Left cardiac atrium (tissue), 4 donors: ENCODE data around the gene BACH2. TPM values are rescaled to one million over a fixed set of nuclear protein-coding genes. Genes with fewer than 3 reads are reported as not detected.
"Not testable (repeated sequence)": the region's sequence is repeated elsewhere in the genome, so short reads cannot be mapped to it uniquely, and the experiment has no call there.

Experiments used
- ATAC-seq, 2 donors: fragments of 200-7000 bp; cut with Tn5 transposase; one replicate each; pipeline ENCODE4 v1.9.1; 2020; ENCODE audit warnings: mild to moderate bottlenecking in 2 of 2, moderate library complexity in 2 of 2
- DNase-seq: peaks from one replicate; pipeline ENCODE4 v3.0.0-alpha.2; 2020
- intact Hi-C, 2 donors: fragments of 100-400 bp; cut with DNase I; formaldehyde crosslinking; loops; one replicate each; pipeline versions ENCODE4 v1.14.1 to v1.15.1; 2022 to 2023
- total RNA-seq, 2 donors: library from RNA; stranded (reverse); fragmentation: NEBNext Ultra II Directional; extraction: Animal tissue kit (Norgen Biotek cat#: 25700); gene quantifications; one replicate each; pipeline ENCODE4 v1.2.1, GENCODE V29; 2021
- donor health status: DM: no; HTN: yes; CAD: no.
- donor health status: DM: no; HTN: yes; CAD: no; lungs with severe emphysema.
- donor health status: DM: yes; HTN: yes; CAD: no.
- donor health status: Dilated cardiomyopathy.

BACH2 gene
- total RNA-seq, 2 donors from 2014 or later, result 2.0 to 2.5 TPM

GRCh38 chr6:90038961-90039653 is 257.5 kb downstream of the BACH2 start:
- intact Hi-C loops, result no loop called here
- DNase-seq (no peak), ATAC-seq (no peak)

- ATAC-seq, result no peak
- DNase-seq, result no peak
- intact Hi-C loops, result no loop called here
Measured at GRCh38 chr6:90036963-90037362, 259.7 kb downstream of the BACH2 start.

- DNase-seq, result no peak
- intact Hi-C loops, result no loop called here
- no peak for ATAC-seq
Measured at GRCh38 chr6:90035047-90035723, 261.5 kb downstream of the BACH2 start.

- intact Hi-C loops, result no loop called here
- ATAC-seq, result no peak
- DNase-seq, result no peak
Measured at GRCh38 chr6:90033746-90034271, 262.8 kb downstream of the BACH2 start.

- ATAC-seq, intact Hi-C loops, DNase-seq: not testable (repeated sequence)
Measured at GRCh38 chr6:90032489-90033212, 264.0 kb downstream of the BACH2 start.

- intact Hi-C loops, result no loop called here
- ATAC-seq, result no peak
Measured at GRCh38 chr6:90028995-90029635, 267.5 kb downstream of the BACH2 start.

GRCh38 chr6:90028066-90028778 is 268.4 kb downstream of the BACH2 start:
- intact Hi-C loops, result no loop called here
- DNase-seq (no peak), ATAC-seq (no peak)

More at GRCh38 chr6:90028995-90029635, 267.5 kb downstream of the BACH2 start:
- DNase-seq, result no peak

- ATAC-seq, result no peak
- intact Hi-C loops, result no loop called here
- no peak for DNase-seq
Measured at GRCh38 chr6:90026216-90026615, 270.4 kb downstream of the BACH2 start.

GRCh38 chr6:90025523-90026061 is 271.1 kb downstream of the BACH2 start:
- DNase-seq (no peak), ATAC-seq (peak; percentile 30 to 91)
- intact Hi-C loops, result no loop called here

GRCh38 chr6:90024633-90025032 is 272.0 kb downstream of the BACH2 start:
- DNase-seq, result no peak
- intact Hi-C loops, result no loop called here
- no peak for ATAC-seq

GRCh38 chr6:90021711-90022110 is 274.9 kb downstream of the BACH2 start:
- DNase-seq (no peak), ATAC-seq (no peak)
- intact Hi-C loops, result no loop called here

GRCh38 chr6:90020746-90021145 is 275.9 kb downstream of the BACH2 start:
- intact Hi-C loops, result no loop called here
- no peak for DNase-seq

GRCh38 chr6:90019216-90019615 is 277.4 kb downstream of the BACH2 start:
- intact Hi-C loops, result no loop called here
- DNase-seq (no peak), ATAC-seq (no peak)

More at GRCh38 chr6:90020746-90021145, 275.9 kb downstream of the BACH2 start:
- no peak for ATAC-seq

GRCh38 chr6:90015883-90016282 is 280.8 kb downstream of the BACH2 start:
- intact Hi-C loops, result no loop called here
- ATAC-seq (no peak), DNase-seq (no peak)

GRCh38 chr6:90008908-90009501 is 287.6 kb downstream of the BACH2 start:
- DNase-seq, result no peak
- ATAC-seq, result no peak
- intact Hi-C loops, result no loop called here

- DNase-seq, result no peak
- intact Hi-C loops, result no loop called here
- ATAC-seq, result no peak
Measured at GRCh38 chr6:90008189-90008907, 288.3 kb downstream of the BACH2 start.

- intact Hi-C loops, result no loop called here
- ATAC-seq (peak in 1 of 2 donors; percentile 66), DNase-seq (no peak)
Measured at GRCh38 chr6:90005048-90005827, 291.4 kb downstream of the BACH2 start.
